ENCODE results near the gene MPP4. TPM values are rescaled to one million over a fixed set of nuclear protein-coding genes. Genes with fewer than 3 reads are reported as not detected.

MPP4 gene
- total RNA-seq, result under 1 TPM; 0.38 to 0.56 TPM
- long read RNA-seq, donor 1, result 0 reads
- long read RNA-seq, donor 2, result 0 reads

DNA sequence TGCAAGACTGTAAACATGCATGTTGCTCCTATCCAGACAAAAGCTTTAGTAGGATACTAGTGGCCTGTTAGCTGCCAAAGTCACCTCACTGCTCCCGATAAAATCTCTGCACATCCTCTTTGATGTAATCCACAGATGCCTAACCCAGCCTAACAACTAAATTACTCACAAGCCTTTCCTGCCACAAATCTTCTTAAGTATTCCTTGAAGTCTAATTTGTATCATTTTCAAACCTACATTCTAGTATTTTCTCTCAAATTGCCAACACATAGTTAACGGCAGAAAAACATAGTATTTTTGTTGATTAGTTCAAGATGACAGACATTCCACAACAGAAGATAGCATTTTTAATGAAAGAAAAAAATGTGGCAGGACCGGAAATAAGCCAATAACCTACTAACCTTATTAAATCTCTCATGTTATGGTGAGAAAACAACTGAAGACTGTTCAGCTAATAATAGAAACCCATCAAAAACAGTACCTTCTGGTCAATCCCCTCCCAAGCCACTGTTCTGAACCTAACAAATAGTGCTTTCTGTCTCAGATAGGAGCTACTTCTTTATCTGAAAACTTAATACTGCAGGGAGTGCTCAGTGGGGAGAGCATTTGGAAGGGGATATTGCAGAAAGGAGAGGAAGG is at the start of gene MPP4:
Gene MPP4 (minus strand): TSS at position 57 of the 639 bp plus-strand sequence. CDS start 4,690 bp downstream, outside the sequence.
- intact Hi-C loops (cut with DNase I), result no loop called here
- no peak for DNase-seq (ENCODE audit: low spot score)

- no peak for DNase-seq (ENCODE audit: low spot score)
- intact Hi-C loops (cut with DNase I), result no loop called here
These were observed 48.1 kb upstream of the MPP4 start for GRCh38 chr2:201746551-201746950.

- DNase-seq (ENCODE audit: low spot score), result no peak
- intact Hi-C loops (cut with DNase I), result no loop called here
These were observed 37.0 kb upstream of the MPP4 start for GRCh38 chr2:201735486-201735885.

- no peak for DNase-seq (ENCODE audit: low spot score)
- intact Hi-C loops (cut with DNase I), result no loop called here
These were observed 35.7 kb upstream of the MPP4 start for GRCh38 chr2:201734111-201734510.

GRCh38 chr2:201733544-201733943 is 35.1 kb upstream of the MPP4 start:
- DNase-seq (ENCODE audit: low spot score), result no peak

GRCh38 chr2:201730651-201731285 is 32.3 kb upstream of the MPP4 start:
- intact Hi-C loops (cut with DNase I), result no loop called here
- DNase-seq (ENCODE audit: low spot score), result no peak

More at GRCh38 chr2:201733544-201733943, 35.1 kb upstream of the MPP4 start:
- intact Hi-C loops (cut with DNase I), result no loop called here

GRCh38 chr2:201715459-201715858 is 17.0 kb upstream of the MPP4 start:
- intact Hi-C loops (cut with DNase I), result no loop called here
- DNase-seq (ENCODE audit: low spot score), result no peak

DNA sequence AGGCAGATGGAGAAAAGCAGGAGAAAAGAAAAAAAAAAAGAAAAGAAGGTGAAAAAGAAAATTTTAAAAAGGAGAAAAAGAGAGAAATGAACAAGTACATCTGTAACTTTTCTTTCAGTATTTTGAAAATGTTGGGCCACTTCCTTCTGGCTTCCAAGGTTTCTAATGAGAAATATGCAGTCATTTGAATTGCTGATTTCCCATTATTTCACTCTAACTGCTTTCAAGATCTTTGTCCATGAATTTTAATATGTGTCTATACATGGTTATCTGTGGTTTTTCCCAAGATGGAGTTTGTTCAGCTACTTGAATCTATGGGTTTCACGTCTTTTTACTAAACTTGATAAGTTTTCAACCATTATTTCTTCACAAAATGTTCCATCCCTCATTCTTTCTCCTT is 14.3 kb upstream of the MPP4 start:
- intact Hi-C loops (cut with DNase I), result no loop called here
- no peak for DNase-seq (ENCODE audit: low spot score)

DNA sequence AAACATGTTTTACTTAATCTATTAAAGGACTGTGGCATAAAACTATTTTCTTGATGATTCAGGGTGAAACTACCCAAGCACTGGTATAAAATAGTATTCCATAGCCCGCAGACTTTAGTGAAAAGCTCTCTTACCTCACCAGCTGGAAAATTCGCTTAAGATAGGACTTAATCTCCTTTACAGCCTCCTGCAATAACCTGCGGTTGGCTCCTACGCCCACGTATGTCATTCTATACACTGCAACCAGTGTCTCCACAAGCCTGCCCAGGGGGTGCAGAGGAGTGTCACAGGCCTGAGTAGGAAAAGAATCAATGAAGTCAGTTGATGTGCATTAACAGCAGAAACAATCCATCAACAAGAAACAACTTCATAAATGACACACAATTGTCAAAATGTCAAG is 11.3 kb upstream of the MPP4 start:
- intact Hi-C loops (cut with DNase I), result no loop called here
- no peak for DNase-seq (ENCODE audit: low spot score)

- DNase-seq (ENCODE audit: low spot score), result no peak
- intact Hi-C loops (cut with DNase I), result no loop called here
These were observed 10.6 kb upstream of the MPP4 start for GRCh38 chr2:201709049-201709448.

- DNase-seq (ENCODE audit: low spot score), result no peak
- intact Hi-C loops (cut with DNase I), result no loop called here
These were observed 9.3 kb upstream of the MPP4 start for GRCh38 chr2:201707753-201708152.

DNA sequence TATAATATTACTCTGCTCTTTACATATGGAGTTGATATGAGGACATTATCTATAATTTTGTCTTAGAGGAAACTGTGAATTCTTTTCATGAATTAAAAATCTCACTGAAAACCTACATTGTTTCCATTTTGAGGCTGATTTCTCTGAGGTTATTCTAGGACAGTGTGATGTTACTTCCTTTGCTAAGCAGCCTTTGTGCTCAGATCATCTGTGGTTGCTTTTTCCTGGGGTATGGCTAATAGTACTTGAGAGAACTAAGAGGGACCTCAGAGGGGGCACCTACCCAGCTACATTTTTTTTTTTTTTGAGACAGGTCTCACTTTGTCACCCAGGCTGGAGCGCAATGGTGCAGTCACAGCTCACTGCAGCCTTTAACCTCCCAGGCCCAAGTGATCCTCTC is 8.7 kb upstream of the MPP4 start:
- no peak for DNase-seq (ENCODE audit: low spot score)
- intact Hi-C loops (cut with DNase I), result no loop called here

GRCh38 chr2:201704536-201704935 is 6.1 kb upstream of the MPP4 start:
- intact Hi-C loops (cut with DNase I), result no loop called here
- no peak for DNase-seq (ENCODE audit: low spot score)

GRCh38 chr2:201701646-201702045 is 3.2 kb upstream of the MPP4 start:
- intact Hi-C loops (cut with DNase I), result no loop called here
- DNase-seq (ENCODE audit: low spot score), result no peak

GRCh38 chr2:201699416-201699815 is 972 bp upstream of the MPP4 start:
- intact Hi-C loops (cut with DNase I), result no loop called here
- no peak for DNase-seq (ENCODE audit: low spot score)

DNA sequence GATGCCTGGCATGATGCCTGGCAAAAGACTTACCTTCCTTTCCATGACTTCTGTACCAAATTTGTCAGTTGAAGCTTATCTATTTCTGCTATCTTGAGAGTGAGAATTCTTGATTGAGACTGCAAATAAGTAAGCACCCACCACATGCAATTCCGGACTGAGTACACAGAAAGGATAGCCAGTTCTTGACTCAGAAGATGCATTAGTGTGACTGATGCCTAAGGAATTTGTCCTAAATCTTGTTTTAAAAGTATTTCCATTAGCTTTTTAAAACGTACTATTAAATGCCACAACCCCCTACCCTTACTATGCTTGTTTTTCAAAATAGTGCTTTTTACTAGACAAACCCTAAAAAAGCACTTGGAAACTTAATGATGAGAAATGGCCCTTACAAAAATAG is 545 bp downstream of the MPP4 start:
- DNase-seq (ENCODE audit: low spot score), result no peak

DNA sequence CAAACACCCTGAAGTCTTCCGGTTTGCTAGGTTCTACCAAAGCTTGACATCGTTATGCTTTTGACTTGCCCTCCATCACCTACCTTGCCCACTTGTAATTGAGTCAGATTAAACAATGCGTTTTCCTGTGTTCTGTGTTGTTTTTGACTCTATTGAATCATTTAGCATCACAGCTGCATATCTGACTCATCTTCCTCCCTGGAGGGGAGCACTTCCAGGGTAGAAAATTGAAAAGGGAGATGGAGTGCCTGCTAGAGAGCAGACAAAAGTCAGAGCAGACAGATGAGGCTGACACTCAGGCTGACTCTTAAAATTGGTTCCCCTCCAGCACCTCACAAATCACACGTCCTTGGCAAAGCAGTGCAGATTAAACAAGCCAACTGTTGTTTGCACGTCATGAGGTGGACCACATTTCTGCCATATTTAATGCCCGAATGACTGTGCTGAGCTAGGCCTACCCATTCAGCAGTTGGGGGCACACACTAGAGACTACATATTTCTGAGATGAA is 2.2 kb downstream of the MPP4 start:
- no peak for DNase-seq (ENCODE audit: low spot score)
- intact Hi-C loops (cut with DNase I), result no loop called here

More for the DNA sequence above, 545 bp downstream of the MPP4 start:
- intact Hi-C loops (cut with DNase I), result no loop called here

GRCh38 chr2:201685156-201685555 is 13.3 kb downstream of the MPP4 start:
- intact Hi-C loops (cut with DNase I), result no loop called here
- no peak for DNase-seq (ENCODE audit: low spot score)

DNA sequence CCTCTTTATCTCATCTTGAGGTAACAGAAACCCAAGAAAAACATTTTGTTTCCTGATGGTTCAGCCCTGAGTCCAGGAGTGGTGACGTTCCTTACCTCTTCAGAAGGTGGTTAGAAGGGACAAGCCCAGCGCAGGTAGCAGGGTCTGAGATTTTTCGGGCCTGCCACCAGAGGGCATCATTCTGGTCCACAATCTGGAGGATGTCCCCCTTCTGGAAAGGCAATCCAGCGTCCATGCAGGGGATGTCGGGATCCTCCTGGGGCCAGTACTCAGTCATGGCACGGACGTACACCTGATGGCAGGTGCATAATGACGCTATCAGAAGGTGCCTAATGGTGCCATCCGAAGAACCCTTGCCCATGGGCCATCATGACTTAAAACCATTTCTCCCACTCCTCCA is 17.7 kb downstream of the MPP4 start:
- DNase-seq (ENCODE audit: low spot score), result no peak
- intact Hi-C loops (cut with DNase I), result no loop called here

DNA sequence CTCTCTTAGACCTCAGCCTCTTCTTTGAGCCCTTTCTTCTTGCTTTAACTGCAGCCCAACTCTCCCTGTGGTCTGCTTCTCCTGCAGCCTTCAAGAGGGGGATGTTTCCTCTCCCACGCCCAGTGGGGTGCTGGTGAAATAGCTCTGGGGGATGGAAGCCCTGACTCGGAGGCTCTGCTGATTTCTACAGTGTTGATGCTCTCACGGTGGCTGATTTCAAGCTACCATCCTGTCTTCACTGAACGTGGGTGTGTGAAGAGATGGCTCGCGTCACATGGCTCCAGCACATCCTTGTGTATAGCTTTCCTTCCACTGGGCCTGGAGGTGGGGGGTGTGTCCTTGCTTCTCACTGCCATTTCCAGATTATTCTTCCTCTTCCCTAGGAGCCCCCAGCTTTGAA is 20.0 kb downstream of the MPP4 start:
- intact Hi-C loops (cut with DNase I), result no loop called here
- no peak for DNase-seq (ENCODE audit: low spot score)

DNA sequence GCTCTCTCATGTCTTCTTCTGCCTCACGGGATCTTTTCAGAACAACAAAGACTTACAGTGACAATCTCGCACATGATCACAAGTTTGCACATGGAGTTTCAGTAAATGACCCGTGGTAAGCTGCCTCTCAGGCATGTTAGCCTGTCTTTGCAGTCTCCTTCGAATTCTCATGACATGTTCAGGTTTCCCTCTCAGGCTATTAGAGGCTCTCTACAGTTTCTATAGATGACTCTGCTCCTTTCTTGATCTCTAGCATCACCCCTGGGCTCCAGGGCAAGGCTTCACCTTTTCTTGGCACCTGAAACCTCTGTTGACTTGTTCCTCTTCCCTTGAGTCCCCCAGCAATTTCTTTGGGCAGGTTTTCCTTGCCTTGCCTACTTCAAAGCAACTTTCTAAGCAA is 23.0 kb downstream of the MPP4 start:
- intact Hi-C loops (cut with DNase I), result no loop called here
- DNase-seq (ENCODE audit: low spot score), result no peak
